ENCODE results near the gene GDPD5.

The GDPD5 gene

DNA sequence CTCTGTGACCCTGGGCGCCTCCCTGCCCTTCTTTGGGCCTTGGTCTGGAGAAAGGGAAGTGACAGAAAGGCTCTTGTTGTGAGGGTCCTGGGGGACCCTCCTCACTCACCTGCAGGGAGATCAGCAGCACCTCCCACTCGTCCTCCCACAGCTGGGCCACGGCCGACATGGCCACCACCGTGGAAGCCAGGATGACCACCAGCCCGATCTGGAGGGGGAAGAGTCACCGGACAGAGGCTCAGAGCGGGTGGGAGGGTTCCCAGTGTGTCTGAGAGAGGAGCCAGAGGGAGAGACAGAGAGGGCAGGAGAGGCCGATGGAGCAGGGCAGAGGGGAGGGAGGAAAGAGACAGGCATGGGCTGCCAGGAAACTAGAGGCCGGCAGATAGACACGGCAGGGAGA, 76.0 kb downstream of the GDPD5 start:
- FAIRE-seq = no peak
- DNase-seq (ENCODE audit: low spot score) = no peak

DNA sequence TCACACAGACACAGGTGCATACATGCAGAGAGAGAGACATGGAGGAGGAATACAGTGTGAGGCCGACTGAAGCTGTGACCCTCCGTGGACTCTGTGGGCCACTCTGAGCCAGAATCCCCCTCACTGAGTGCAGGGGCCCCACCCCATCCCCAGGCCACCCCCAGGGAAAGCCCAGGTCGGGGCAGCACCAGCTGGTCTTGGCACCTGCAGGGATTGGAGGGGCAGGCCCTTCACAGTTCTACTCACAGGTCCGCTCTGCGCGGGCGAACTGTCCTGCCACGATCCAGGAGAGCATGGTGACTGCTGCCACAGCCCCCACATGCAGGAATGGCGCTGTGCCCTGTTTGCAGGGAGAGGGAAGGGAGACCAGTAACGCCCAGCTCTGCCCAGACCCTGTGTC, 76.5 kb downstream of the GDPD5 start:
- no peak for FAIRE-seq
- DNase-seq (ENCODE audit: low spot score) = no peak

DNA sequence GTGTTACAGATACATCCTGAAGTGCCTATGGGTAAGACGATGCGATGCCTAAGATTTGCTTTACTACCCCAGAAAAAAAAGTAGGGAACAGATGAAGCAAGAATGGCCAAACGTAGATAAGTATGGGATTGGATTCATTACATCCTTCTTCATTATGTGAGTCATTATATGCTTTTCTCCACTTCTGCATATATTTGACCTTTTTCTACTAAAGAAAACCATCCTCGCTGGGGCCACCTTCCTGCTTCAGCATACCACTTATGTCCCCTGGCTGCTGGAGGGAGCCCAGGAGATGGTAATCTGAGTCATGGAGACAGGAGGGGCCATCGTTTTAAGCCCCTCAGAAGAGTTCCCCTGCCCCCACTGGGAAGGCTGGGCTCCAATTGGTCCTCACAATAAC, 78.3 kb downstream of the GDPD5 start:
- FAIRE-seq (no peak), DNase-seq (ENCODE audit: low spot score) (no peak)

DNA sequence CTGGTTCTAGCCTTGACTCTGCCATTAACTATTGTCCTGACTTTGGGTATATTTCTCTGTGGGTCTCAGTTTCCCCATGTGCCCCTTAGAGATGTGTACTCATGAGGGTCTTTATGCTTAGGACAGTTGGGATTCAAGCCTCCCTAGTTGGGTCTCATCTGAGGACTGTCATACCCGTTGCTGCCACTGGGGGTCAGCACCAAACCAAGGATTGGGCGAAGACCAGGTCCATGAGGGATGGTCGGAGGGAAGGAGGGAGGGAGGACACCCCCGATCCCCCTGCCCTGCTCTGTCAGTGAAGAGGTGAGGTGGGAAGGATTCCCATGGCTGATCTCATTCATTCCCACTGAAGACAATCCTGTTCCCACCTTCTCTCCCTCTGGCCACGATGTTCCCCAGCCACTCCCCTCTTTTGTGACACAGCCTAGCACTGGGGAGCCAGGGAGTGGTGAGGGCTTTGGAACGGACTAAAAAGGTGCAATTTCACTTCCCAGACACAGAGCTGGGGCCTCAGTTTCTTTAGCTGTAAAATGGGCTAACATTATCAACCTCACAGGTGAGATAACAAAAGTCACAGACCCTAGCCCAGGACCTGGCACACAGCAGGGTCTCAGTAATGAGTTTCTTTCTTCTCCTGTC, 80.3 kb downstream of the GDPD5 start:
- DNase-seq (ENCODE audit: low spot score) = peak; percentile 75
- peak; percentile 77 for FAIRE-seq

DNA sequence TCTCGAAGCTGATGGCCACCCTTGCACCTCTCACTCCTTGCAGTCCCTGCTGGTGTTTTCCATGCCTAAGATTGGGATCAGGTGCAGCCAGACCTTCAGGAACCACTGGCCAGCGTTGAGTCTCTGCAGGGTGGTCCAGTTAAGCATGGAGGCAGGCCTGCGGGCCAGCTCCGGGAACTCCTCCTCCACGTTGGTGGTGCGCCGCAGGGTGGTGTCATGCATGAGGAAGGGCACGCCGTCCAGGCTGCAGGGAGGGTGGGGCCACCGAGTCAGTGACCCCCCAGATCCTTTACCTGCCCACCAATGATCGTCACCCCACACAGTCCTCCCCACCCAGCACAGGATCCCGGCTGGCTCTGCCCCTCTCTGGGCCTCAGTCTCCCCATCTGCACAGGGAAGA, 82.7 kb downstream of the GDPD5 start:
- DNase-seq (ENCODE audit: low spot score) (no peak), FAIRE-seq (no peak)

DNA sequence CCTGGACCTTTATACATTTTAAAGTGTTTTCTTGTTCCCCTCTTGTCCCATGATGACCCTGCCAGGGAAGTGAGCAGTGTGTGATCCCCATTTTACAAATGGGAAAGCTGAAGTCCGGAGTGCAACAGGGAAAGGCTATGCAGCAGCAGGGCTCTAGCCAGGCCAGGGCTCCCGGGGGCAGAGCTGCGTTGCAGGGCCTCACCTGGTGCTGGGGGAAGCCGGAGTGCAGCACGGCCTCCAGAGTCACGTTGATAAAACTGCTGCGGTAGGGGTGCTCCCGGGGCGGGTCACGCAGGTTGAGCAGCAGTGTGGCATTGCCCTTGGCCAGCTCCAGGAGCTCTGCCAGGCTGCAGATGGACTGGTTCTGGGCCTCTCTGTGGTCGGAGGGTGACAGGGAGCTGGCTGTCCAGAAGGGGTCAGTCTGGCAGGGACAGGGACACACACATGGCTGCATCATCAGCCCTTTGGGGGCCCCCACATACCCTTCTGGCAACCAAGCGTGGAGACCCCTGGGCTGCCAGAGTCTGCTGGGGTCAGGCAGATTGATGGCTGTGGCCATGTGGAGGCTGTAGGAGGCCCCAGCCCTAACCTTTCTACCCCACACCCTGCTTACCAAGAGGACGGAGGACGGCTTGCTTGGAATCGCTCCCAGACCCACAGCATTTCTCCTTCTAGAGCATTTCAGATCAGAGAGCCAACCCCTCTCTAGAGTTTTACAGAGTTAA, 83.4 kb downstream of the GDPD5 start:
- DNase-seq (ENCODE audit: low spot score) (no peak), FAIRE-seq (no peak)

DNA sequence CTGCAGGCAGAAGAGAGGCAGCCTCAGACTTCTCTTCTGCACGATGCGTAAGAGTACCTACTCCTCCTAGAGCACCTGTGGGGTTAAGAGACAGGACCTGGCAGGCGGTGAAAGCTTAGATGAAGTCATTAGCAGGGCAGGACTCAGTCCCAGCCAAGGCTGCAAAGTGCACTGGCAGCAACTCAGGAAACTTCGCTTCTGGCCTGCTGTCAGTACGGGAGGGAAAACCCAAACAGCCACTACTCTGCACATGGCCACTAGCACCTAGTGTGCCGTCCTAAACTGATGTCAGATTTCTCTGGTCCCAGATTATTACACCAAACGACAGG, 84.0 kb downstream of the GDPD5 start:
- no peak for FAIRE-seq
- DNase-seq (ENCODE audit: low spot score) = no peak

DNA sequence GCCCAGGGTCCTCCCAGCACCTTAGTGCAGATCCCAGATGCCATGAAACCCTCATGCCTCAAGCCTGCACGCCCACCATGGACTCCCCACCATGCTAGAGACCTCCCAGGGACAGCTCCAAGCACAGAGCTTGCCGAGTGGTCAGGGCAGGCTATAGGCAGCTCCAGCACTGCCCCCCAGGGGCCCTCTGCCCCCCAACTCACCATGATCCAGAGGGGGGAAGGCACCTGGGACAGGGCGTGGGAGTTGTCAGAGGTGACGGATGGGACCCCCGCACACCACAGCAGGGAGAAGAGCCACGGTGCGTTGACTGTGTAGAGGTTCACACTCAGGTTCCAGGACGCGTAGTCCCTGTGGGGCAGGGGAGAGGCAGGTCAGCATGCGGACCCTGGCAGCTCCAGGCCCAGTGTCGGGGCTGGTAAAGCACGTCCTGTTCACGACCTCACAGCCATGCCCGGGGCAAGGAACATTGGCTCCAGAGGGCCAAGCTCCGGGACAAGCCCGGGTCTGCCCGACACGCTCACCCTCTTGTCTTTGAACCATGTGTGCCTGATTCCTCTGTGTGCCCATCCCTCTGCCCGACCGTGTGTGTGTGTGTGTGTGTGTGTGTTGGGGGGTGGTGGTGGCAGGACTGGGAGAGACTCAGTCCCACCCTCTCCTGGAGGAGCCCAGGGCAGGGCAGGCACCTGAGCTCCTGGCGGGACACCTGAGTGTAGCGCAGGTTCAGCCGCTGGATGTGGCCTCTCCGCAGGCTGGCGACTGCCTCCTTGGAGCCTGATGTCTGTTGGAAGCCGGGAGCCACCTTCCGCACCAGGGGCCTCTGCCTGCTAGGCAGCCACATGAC, 84.6 kb downstream of the GDPD5 start:
- FAIRE-seq = no peak

DNA sequence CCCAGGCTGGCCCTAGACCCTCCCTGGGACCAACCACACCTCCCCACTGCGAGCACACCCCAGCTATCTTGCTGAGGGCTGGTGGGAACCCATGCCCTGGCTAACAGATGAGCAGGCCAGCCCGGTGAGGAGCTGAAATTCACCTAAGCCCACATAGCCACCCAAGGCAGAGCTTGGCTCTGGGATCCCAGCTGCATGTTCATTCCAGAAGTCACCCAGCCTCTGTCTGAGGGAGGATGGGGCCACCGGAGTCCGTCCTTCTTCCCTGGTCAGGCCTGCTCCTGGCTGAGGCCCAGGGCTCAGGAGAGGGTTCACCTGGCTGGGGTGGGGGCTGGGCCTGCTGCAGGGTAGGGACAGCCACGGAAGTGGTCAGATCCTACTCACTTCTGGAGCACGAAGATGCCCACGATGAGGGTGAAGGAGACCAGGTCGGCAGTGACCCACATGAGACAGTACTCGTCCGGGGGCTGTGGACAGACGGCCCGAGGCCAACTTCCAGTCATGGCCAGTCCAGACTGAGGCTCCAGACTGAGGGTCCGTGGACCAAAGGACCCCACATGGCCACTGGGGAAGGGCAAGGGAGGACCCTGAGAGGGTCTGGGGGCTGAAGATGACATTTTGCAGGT, 86.1 kb downstream of the GDPD5 start:
- DNase-seq (ENCODE audit: low spot score) (no peak), FAIRE-seq (no peak)

More for the DNA sequence above, 84.6 kb downstream of the GDPD5 start:
- DNase-seq (ENCODE audit: low spot score) = no peak

DNA sequence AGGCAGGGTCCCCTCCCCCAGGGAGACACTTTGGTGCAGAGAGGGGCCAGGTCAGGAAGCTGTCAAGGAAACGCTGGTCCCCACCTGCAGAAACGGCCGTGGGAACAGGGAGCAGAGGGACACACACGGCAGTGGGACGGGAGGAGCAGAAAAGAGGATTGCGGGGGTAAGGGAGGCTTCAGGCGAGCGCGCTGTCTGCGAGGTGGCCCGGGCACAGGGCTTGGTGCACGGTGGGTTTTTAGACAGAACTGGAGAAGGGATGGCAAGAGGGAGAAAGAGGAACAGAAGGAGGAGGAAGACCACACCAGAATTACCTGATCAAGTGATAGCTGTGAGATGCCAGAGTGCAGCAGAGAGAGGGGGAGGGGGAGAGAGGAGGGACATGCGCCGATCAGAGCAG, 86.7 kb downstream of the GDPD5 start:
- FAIRE-seq = no peak

DNA sequence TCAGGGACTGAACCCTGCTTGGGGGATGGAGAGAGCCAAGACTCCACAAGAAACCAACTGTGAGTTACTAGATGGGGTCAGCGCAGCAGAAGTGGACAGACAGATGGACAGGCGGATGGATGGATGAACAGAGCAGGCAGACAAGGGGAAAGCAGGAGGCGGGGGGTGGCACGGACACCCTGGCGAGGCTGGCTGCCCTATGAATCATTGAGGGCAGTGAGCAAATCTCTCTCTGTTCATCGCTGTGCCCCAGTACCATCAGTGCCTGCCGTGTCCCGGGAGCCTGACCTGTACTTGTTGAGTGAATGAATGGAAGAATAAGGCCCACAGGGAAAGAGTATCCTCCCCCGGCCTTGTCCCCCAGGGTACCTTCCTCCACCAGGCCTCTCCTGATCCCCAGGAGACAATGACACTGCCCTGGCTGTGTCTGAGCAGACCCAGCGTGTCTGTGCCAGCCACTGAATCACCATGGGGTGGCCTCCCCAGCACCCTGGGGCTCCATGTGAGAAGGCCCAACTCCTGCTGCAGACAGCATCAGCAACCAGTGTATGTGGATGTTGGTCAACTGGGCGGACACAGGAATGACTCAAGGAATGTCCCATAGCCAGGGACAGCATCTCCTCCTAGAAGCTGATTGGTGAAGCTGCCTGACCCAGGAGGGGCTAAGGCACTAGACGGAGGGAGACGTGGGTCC, 87.6 kb downstream of the GDPD5 start:
- DNase-seq (ENCODE audit: low spot score) = no peak
- FAIRE-seq = no peak

More for the DNA sequence above, 86.7 kb downstream of the GDPD5 start:
- no peak for DNase-seq (ENCODE audit: low spot score)

DNA sequence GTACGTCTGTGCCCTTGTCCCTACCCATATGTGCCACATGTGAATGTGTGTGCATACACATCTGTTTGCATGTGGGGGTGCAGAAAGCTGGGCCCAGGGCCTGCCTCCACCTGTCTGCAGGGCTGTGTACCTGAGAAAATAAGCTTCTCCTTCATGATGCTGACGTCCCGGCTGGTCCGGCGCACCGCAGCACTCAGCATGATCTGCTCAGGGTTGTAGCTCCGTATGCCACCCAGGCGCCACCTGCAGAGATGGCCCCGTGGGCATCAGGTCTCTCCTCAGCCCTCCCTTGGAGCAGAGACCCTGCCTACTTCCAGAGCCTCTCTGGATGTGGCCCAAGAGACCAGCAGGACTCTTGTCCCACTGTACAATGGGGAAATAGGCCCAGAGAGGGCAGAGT, 88.9 kb downstream of the GDPD5 start:
- FAIRE-seq = peak; percentile 23
- no peak for DNase-seq (ENCODE audit: low spot score)

DNA sequence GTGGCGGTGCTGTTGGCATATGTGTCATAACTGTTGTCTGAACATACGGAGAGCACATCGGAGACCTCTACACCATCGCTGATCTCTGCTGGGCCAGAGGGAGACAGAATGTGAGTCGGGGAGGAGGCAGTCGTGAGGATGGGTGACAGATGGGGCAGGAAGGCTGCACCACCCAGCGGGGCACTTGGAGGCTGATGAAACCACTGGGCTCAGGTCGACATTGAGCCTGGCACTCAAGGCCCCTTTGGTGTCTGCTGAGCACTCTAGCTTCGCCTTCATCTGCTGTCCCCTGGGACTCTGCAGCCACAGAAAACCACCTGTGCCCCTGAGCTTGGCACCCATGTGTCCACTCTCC, 90.2 kb downstream of the GDPD5 start:
- FAIRE-seq = no peak
- no peak for DNase-seq (ENCODE audit: low spot score)

DNA sequence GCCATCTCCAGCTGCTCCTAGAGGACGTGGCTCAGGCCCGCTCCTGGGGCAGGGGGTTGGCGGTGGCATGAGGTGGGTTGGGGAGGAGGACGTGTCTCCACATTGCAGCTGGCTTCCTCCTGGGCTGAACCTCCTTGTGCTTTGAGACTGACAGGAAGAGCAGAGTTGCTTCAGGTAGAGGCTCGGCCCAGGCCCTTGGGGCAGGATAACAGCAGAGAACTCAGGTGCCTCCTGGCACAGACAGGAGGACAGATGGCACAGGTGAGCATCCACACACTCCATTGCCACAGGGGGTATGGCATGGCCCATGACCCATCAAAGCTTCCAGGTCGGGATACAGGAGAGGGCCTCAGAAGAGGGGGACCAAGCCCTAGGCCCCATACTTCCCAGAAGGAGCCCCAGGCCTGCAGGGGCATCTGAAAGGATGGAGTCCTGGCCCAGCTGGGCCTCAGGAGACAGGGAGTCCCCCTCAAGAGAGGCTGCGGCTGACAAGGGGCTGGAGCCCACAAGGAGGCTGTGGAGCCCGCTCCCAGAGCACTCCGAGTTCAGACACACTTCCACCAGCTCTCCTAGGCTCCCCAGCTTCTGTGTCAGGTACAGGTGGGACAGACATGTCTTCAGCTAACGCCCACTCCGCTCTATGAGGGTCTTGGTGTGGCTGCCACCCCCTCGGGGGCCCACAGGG, 90.7 kb downstream of the GDPD5 start:
- DNase-seq (ENCODE audit: low spot score) = no peak
- no peak for FAIRE-seq

DNA sequence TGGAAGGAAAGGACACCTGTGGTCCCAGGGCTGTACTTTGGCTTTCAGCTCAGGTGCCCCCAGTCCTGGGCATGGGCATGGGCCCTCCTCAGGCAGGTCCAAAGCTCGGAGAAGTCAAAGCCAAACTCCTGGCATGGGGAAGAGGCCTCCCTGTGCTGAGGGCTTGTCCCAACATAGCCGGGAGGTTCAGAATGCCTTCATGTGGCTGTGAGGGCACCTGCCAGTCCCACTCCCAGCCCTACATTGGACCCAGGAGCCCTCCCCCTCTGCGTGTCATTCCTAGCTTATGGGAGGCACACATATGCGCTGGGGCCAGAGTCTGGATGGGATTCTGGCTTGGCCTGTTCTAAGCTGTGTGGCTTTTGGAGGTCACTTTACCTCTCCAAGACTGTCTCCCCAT, 91.7 kb downstream of the GDPD5 start:
- no peak for DNase-seq (ENCODE audit: low spot score)
- FAIRE-seq = no peak

DNA sequence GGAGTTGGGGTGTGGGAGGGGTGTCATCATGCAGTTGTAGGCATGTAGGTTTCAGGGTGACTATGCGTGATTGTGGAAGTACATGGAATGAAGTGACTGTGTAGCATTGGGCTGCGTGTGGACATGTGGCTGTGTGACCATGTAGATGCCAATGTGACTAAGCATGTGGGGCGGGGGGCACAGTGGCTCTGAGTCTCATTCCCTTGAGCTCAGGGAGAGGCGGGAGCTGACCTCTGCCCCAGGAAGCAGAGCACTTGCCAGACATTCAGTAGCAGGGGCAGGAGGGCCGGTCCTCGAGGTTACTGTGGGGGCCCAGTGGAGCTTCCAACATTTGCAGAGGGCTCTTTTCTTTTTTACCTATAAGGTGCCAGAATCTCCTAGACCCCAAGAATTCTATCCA, 92.3 kb downstream of the GDPD5 start:
- DNase-seq (ENCODE audit: low spot score) (no peak), FAIRE-seq (peak; percentile 63)

DNA sequence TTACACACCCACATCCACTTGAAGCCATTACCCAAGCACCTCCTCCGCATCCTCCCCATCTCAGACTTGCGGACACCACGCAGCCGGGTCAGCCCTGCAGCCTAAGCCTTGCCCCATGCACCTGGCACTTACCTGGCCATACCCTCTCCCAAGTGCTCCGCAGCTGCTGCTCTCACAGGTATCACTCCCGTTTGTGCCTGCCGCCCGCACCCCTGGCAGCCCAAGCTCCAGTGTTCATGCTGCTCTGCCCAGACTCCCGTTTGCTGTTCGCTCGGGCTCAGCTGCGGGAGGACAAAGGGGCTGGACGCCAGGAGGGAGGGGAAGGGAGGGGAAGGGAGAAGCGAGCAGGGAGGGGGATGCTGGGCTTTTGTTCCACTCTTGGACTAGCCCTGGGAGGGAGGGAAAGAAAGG, 92.8 kb downstream of the GDPD5 start, which contains the start of gene KLHL35:
Gene KLHL35 (minus strand): TSS at position 293 of the 411 bp plus-strand sequence. CDS start 2,574 bp downstream, outside the sequence.
- no peak for DNase-seq (ENCODE audit: low spot score)
- no peak for FAIRE-seq

DNA sequence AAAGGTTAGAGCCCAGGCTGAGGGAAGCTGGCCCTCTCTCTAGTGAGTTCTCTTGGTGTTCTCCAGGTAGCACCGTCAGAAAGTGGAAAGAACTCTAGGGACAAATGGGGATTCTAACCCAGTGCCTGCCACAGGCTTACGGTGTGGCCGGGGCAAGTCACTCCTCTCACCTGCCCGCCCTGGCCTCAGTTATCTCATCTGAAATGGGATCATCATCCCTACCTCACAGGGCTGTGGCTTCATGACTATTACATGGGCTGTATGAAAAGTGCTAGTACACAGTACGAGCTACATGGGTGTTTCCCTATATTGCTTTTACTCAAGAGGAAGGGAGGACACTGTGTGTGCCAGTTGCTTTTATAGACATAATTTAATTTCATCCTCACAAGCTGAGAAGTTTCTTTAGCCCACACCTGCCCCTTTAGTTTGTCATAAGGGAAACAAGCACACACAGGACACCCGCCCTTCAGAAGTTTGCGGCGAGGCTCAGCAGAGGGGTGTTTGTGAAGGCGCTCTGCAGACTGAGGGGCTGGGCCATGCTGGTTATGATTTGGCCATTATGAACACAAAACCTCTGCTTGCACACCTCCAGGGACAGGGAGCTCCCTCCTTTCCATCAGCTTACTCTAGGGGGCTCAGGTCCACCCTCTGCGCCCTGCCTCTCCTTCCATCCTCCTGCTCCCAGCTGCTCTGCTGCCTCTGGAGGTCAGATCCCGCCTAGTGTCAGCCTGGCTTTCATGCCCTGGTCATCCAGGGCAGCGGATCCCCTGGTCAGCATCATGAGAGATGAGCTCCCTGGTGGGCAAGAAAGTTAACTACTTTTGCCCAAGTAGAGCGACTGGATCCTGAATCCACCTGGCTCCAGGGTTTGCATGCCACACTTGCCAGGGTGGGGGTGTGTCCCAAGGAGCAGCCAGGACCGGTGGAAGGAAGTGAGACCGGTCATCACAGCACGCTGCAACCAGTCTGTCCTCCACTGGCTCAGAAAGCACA, 93.9 kb downstream of the GDPD5 start:
- FAIRE-seq (no peak), DNase-seq (ENCODE audit: low spot score) (no peak)

DNA sequence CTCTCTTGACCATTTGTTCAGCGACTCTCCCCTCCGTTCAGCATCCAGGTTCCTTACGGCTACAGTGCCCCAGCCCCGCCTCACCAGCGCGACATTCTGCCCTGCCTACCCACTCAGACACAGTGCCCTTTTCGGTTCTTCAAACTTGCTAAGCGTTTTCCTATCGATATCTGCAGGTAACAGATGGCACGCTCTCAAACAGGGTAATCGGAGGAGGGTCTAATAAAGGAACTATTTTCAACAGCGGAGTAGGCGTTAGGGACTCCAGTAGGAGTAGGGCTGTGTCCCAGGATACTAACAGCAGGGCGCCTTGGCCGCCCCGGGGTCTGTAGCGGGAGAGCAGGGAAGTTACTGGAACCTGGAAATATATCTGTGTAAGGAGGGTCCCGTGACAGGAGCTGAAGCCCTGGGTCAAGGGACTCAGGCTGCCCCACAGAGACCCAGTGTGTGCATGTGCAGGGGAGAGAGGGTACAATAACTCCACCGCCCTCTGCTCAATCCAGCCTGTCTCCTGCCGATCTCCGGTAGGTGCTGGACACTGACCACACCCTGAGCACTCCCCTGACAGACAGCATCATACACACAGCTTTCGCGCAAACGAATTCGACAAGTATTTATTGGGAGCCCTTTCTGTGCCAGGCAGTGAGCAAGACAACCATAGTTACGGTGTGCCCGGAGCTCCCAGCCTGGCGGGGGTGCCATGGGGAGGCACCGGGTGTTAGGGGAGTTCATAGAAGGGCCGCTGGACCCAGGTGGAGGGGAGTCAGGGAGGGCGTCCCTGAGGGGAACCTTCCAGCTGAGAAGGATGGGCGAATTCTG, 94.8 kb downstream of the GDPD5 start:
- FAIRE-seq = no peak
- DNase-seq (ENCODE audit: low spot score) = no peak

All from urothelium cell line (cell line).